Measurements from ENCODE around the gene CDKAL1. TPM values are rescaled to one million over a fixed set of nuclear protein-coding genes. Genes with fewer than 3 reads are reported as not detected.

Gene CDKAL1
- total RNA-seq, 2 donors from 2014 or later: 12.1 to 19.0 TPM

GRCh38 chr6:20629509-20629908, 95.3 kb downstream of the CDKAL1 start:
- no peak for TF ChIP-seq POLR2A (IDR thresholded peaks at IDR 0.05)
- no peak for TF ChIP-seq CTCF (IDR thresholded peaks at IDR 0.05)
- TF ChIP-seq POLR2AphosphoS5 (IDR thresholded peaks at IDR 0.05): no peak
- Histone ChIP-seq H3K4me1 (replicated peaks) (no peaks in the 10 kb centered on the region), H3K36me3 (no peaks in the 10 kb centered on the region), H3K4me3 (no peak overlapping the region), H3K27me3 (replicated peaks; ENCODE audit: insufficient read depth) (no peaks in the 10 kb centered on the region), H3K27ac (no peak overlapping the region), H3K9me3 (no peaks in the 10 kb centered on the region)
- intact Hi-C loops (cut with DNase I): no loop called here
- 95% methylated on average over 1 of the region's 1 CpG for WGBS
- no peak for DNase-seq (ENCODE audit: low spot score)

- Histone ChIP-seq H3K27ac (no peak overlapping the region), H3K4me1 (replicated peaks) (no peaks in the 10 kb centered on the region), H3K4me3 (no peak overlapping the region), H3K36me3 (no peaks in the 10 kb centered on the region), H3K9me3 (no peaks in the 10 kb centered on the region), H3K27me3 (replicated peaks; ENCODE audit: insufficient read depth) (no peaks in the 10 kb centered on the region)
- TF ChIP-seq CTCF (IDR thresholded peaks at IDR 0.05) (no peak), POLR2A (IDR thresholded peaks at IDR 0.05) (no peak), POLR2AphosphoS5 (IDR thresholded peaks at IDR 0.05) (no peak)
- intact Hi-C loops (cut with DNase I): no loop called here
- 70% methylated on average over 3 of the region's 3 CpGs for WGBS
- no peak for DNase-seq (ENCODE audit: low spot score)
Observed at GRCh38 chr6:20630136-20630535, 95.9 kb downstream of the CDKAL1 start.

GRCh38 chr6:20630617-20631548, 96.6 kb downstream of the CDKAL1 start:
- H3K36me3 ChIP-seq: no peaks in the 10 kb centered on the region
- H3K27ac ChIP-seq: no peak overlapping the region
- 47% methylated on average over 3 of the region's 3 CpGs for WGBS
- no peaks in the 10 kb centered on the region for H3K4me1 ChIP-seq (replicated peaks)
- no peak for TF ChIP-seq CTCF (IDR thresholded peaks at IDR 0.05)
- no peak for TF ChIP-seq POLR2AphosphoS5 (IDR thresholded peaks at IDR 0.05)
- TF ChIP-seq POLR2A (IDR thresholded peaks at IDR 0.05): no peak
- intact Hi-C loops (cut with DNase I): no loop called here
- no peaks in the 10 kb centered on the region for H3K27me3 ChIP-seq (replicated peaks; ENCODE audit: insufficient read depth)
- H3K9me3 ChIP-seq: no peaks in the 10 kb centered on the region
- DNase-seq (ENCODE audit: low spot score): no peak
- H3K4me3 ChIP-seq: no peak overlapping the region

- Histone ChIP-seq H3K4me3 (no peak overlapping the region), H3K36me3 (no peaks in the 10 kb centered on the region), H3K9me3 (no peaks in the 10 kb centered on the region), H3K4me1 (replicated peaks) (no peaks in the 10 kb centered on the region), H3K27ac (no peak overlapping the region), H3K27me3 (replicated peaks; ENCODE audit: insufficient read depth) (no peaks in the 10 kb centered on the region)
- no peak for TF ChIP-seq POLR2A (IDR thresholded peaks at IDR 0.05)
- no peak for TF ChIP-seq CTCF (IDR thresholded peaks at IDR 0.05)
- no peak for TF ChIP-seq POLR2AphosphoS5 (IDR thresholded peaks at IDR 0.05)
- DNase-seq (ENCODE audit: low spot score): no peak
- intact Hi-C loops (cut with DNase I): no loop called here
- WGBS: 79% methylated on average over 2 of the region's 2 CpGs
Observed at GRCh38 chr6:20631549-20631924, 97.3 kb downstream of the CDKAL1 start.

- intact Hi-C loops (cut with DNase I): no loop called here
- Histone ChIP-seq H3K27me3 (replicated peaks; ENCODE audit: insufficient read depth) (no peaks in the 10 kb centered on the region), H3K4me1 (replicated peaks) (no peaks in the 10 kb centered on the region), H3K27ac (no peak overlapping the region), H3K4me3 (no peak overlapping the region), H3K36me3 (no peaks in the 10 kb centered on the region), H3K9me3 (no peaks in the 10 kb centered on the region)
- TF ChIP-seq POLR2A (IDR thresholded peaks at IDR 0.05): no peak
- no peak for TF ChIP-seq CTCF (IDR thresholded peaks at IDR 0.05)
- TF ChIP-seq POLR2AphosphoS5 (IDR thresholded peaks at IDR 0.05): no peak
- DNase-seq (ENCODE audit: low spot score): no peak
- 72% methylated on average over 4 of the region's 4 CpGs for WGBS
Observed at GRCh38 chr6:20632696-20633095, 98.4 kb downstream of the CDKAL1 start.

Data from prostate gland (tissue), 2 donors.